Stimulated activated CD4-positive, alpha-beta T cell treated with anti-CD3 and anti-CD28 coated beads, Interleukin-4, amount 100 ng/mL, for 48 hours (primary cell): ENCODE measurements around the gene FAP.

Source experiments
- DNase-seq, 2 donors: peaks; one replicate each; pipeline ENCODE4 v3.0.0-alpha.2; 2020; ENCODE audit warnings: low read depth in 2 of 2

The FAP gene

GRCh38 chr2:162243294-162243693, at the start of gene FAP:
Gene FAP, minus strand, starts transcription at chr2:162243445. Its CDS starts 118 bp downstream, at chr2:162243327.
- no peak for DNase-seq

GRCh38 chr2:162291748-162292147, 48.5 kb upstream of the FAP start:
- DNase-seq, result no peak

GRCh38 chr2:162282765-162283425, 39.6 kb upstream of the FAP start:
- no peak for DNase-seq

GRCh38 chr2:162280654-162281053, 37.4 kb upstream of the FAP start:
- DNase-seq, result no peak

- no peak for DNase-seq
These were observed 34.1 kb upstream of the FAP start for GRCh38 chr2:162277381-162277780.

- no peak for DNase-seq
These were observed 24.8 kb upstream of the FAP start for GRCh38 chr2:162267996-162268395.

GRCh38 chr2:162267496-162267895, 24.3 kb upstream of the FAP start:
- DNase-seq, result no peak

- DNase-seq, result no peak
These were observed 23.2 kb upstream of the FAP start for GRCh38 chr2:162266460-162266760.

- no peak for DNase-seq
These were observed 22.6 kb upstream of the FAP start for GRCh38 chr2:162265666-162266459.

- no peak for DNase-seq
These were observed 18.0 kb upstream of the FAP start for GRCh38 chr2:162261032-162261945.

- DNase-seq, result no peak
These were observed 15.4 kb upstream of the FAP start for GRCh38 chr2:162258686-162259085.

GRCh38 chr2:162258169-162258568, 14.9 kb upstream of the FAP start:
- no peak for DNase-seq

- DNase-seq, result no peak
These were observed 14.2 kb upstream of the FAP start for GRCh38 chr2:162257425-162257824.

- DNase-seq, result no peak
These were observed 13.3 kb upstream of the FAP start for GRCh38 chr2:162256591-162256991.

- DNase-seq, result no peak
These were observed 11.1 kb upstream of the FAP start for GRCh38 chr2:162254236-162254871.

- no peak for DNase-seq
These were observed 10.2 kb upstream of the FAP start for GRCh38 chr2:162253435-162253834.

GRCh38 chr2:162252153-162252552, 8.9 kb upstream of the FAP start:
- no peak for DNase-seq

- DNase-seq, result no peak
These were observed 2.5 kb upstream of the FAP start for GRCh38 chr2:162245781-162246180.

- DNase-seq, result no peak
These were observed 1.8 kb upstream of the FAP start for GRCh38 chr2:162245061-162245460.

- DNase-seq, result no peak
These were observed 1.3 kb upstream of the FAP start for GRCh38 chr2:162244541-162245031.

- no peak for DNase-seq
These were observed 470 bp upstream of the FAP start for GRCh38 chr2:162243715-162244114.
